Hepatocyte (in vitro differentiated cells): ENCODE results near the gene CTPS2. TPM values are rescaled to one million over a fixed set of nuclear protein-coding genes. Genes with fewer than 3 reads are reported as not detected.

Experiments used
- DNase-seq: peaks from one replicate; pipeline ENCODE4 v3.0.0-alpha.2; 2016; ENCODE audit warnings: low spot score
- H2AFZ ChIP-seq: fragments of 200-600 bp; sonication (generic); 2 replicates; pipeline ENCODE4 v1.6.0; 2016; ENCODE audit warnings: antibody characterized with exemption, mild to moderate bottlenecking
- H3K27ac ChIP-seq: fragments of 200-600 bp; sonication (generic); 2 replicates; pipeline ENCODE4 v1.5.1; 2016; ENCODE audit warnings: mild to moderate bottlenecking
- H3K27me3 ChIP-seq: fragments of 200-600 bp; sonication (generic); 2 replicates; pipeline ENCODE4 v1.6.1; 2016
- H3K36me3 ChIP-seq: fragments of 200-600 bp; sonication (generic); replicated peaks from 2 replicates; pipeline ENCODE4 v1.5.1; 2016; ENCODE audit warnings: low read depth; ENCODE audit not compliant: insufficient read depth
- H3K4me1 ChIP-seq: fragments of 200-600 bp; sonication (generic); 2 replicates; pipeline ENCODE4 v1.5.1; 2016; ENCODE audit warnings: mild to moderate bottlenecking, moderate library complexity; ENCODE audit not compliant: insufficient read depth
- H3K4me2 ChIP-seq: fragments of 200-600 bp; sonication (generic); 2 replicates; pipeline ENCODE4 v1.6.0; 2016
- H3K4me3 ChIP-seq: fragments of 200-600 bp; sonication (generic); 2 replicates; pipeline ENCODE4 v1.5.1; 2016; ENCODE audit warnings: mild to moderate bottlenecking
- H3K79me2 ChIP-seq: fragments of 200-600 bp; sonication (generic); 2 replicates; pipeline ENCODE4 v1.6.0; 2017; ENCODE audit warnings: mild to moderate bottlenecking
- H3K9me2 ChIP-seq: fragments of 200-600 bp; sonication (generic); replicated peaks from 2 replicates; pipeline ENCODE4 v1.6.0; 2017; ENCODE audit warnings: mild to moderate bottlenecking; ENCODE audit not compliant: insufficient read depth
- H3K9me3 ChIP-seq: fragments of 200-600 bp; sonication (generic); 2 replicates; pipeline ENCODE4 v1.5.1; 2016; ENCODE audit warnings: low read depth, mild to moderate bottlenecking
- H4K20me1 ChIP-seq: fragments of 200-600 bp; sonication (generic); 2 replicates; pipeline ENCODE4 v1.6.0; 2016; ENCODE audit warnings: mild to moderate bottlenecking; ENCODE audit not compliant: insufficient read depth, poor library complexity, severe bottlenecking
- EZH2 ChIP-seq: fragments of 200-600 bp; sonication (generic); IDR thresholded peaks from 2 replicates; pipeline ENCODE4 v1.6.1; 2016; ENCODE audit warnings: antibody characterized with exemption, mild to moderate bottlenecking, borderline replicate concordance
- EZH2phosphoT487 ChIP-seq: fragments of 200-600 bp; sonication (generic); IDR thresholded peaks from one replicate; pipeline ENCODE4 v1.6.1; 2018; ENCODE audit warnings: antibody characterized with exemption, mild to moderate bottlenecking, low read depth, moderate library complexity; ENCODE audit not compliant: unreplicated experiment, severe bottlenecking
- WGBS: methylation state at CpG from one replicate; pipeline ENCODE4 v1.1.6; 2016; ENCODE audit warnings: low lambda C conversion rate; ENCODE audit errors: missing lambda C conversion rate; 5-methylcytosine and 5-hydroxymethylcytosine counted together
- polyA plus RNA-seq: library from polyadenylated mRNA; unstranded; fragments of >200 nt; fragmentation: Nextera tagmentation; extraction: Ambion mirVana; gene quantifications from 2 replicates; pipeline ENCODE4 v1.2.1, GENCODE V29; 2016
- total RNA-seq: library from RNA; depleted of rRNA; stranded (reverse); fragments of >200 nt; gene quantifications from 2 replicates; pipeline ENCODE4 v1.2.3, GENCODE V29; 2014
- TF ChIP-seq, protein P1 (sequence below): fragments of 200-600 bp; sonication (generic); IDR thresholded peaks from 2 replicates; pipeline ENCODE4 v1.5.1; 2016; ENCODE audit warnings: antibody characterized with exemption, mild to moderate bottlenecking; ENCODE audit not compliant: poor library complexity

Gene CTPS2
- total and polyA plus RNA-seq, 2 experiments from 2014 or later = 26.2 to 55.7 TPM

DNA sequence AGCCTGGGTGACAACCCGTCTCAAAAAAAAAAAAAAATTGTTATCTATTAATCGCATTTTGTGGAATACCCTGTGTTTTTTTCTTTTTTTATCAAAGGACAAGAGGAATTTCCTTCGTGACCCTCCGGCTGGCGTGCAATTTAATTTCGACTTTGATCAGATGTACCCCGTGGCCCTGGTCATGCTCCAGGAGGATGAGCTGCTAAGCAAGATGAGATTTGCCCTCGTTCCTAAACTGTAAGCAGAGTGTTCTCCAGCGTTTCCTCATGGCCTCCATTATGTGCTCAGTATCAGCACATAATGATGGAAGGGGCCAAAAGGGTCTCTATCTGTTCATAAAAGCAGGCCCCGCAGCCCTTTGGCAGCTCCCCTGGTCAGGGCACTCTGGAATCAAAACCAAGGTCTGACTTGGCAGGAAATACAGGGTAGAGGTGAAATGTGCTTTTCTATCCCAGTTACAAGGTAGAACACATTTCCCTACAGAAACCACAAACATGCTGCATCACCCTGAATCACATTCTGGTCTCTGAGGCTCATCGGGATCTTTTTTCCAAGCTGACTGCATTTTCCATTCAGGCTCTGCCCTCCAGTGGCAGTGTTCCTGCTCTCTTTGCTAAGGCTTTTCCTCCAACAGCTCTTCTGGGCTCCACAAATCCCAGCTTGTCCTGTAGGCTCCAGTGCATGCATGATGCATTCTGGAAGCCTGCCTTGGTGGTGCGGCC lies 31.3 kb upstream of the CTPS2 start:
- Histone ChIP-seq H2AFZ (no peak overlapping the region), H3K27ac (no peak overlapping the region), H4K20me1 (no peaks in the 10 kb centered on the region), H3K4me3 (no peak overlapping the region), H3K36me3 (no peaks in the 10 kb centered on the region), H3K9me2 (no peaks in the 10 kb centered on the region), H3K4me2 (no peak overlapping the region), H3K79me2 (no peaks in the 10 kb centered on the region), H3K4me1 (no peaks in the 10 kb centered on the region), H3K9me3 (no peaks in the 10 kb centered on the region), H3K27me3 (no peaks in the 10 kb centered on the region)
- TF ChIP-seq EZH2phosphoT487 (no peak), EZH2 (no peak)
- TF ChIP-seq, protein P1, sequence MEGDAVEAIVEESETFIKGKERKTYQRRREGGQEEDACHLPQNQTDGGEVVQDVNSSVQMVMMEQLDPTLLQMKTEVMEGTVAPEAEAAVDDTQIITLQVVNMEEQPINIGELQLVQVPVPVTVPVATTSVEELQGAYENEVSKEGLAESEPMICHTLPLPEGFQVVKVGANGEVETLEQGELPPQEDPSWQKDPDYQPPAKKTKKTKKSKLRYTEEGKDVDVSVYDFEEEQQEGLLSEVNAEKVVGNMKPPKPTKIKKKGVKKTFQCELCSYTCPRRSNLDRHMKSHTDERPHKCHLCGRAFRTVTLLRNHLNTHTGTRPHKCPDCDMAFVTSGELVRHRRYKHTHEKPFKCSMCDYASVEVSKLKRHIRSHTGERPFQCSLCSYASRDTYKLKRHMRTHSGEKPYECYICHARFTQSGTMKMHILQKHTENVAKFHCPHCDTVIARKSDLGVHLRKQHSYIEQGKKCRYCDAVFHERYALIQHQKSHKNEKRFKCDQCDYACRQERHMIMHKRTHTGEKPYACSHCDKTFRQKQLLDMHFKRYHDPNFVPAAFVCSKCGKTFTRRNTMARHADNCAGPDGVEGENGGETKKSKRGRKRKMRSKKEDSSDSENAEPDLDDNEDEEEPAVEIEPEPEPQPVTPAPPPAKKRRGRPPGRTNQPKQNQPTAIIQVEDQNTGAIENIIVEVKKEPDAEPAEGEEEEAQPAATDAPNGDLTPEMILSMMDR = no peak
- no peak for DNase-seq
- WGBS = 93% methylated on average over 12 of the region's 12 CpGs

DNA sequence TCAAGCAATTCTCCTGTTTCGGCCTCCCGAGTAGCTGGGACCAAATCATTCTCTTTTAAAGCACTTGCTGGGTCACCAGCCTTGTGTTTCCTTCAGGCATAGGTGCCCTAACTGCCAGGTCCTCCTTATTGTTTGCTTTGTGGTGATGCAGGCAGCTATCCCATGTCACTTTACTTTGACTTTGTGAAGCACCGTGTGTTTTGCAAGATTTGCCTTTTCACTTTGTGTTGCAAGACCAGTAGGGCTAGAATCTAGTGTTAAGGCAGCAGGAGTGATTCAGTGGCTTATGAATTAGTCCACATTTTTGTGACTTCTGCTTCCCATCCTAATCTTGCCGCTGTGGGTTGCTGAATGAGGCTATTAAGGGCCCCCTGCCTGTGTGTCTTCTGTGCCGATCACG lies 27.1 kb upstream of the CTPS2 start:
- TF ChIP-seq, protein P1 = no peak
- TF ChIP-seq EZH2phosphoT487 (no peak), EZH2 (no peak)
- Histone ChIP-seq H3K9me3 (no peaks in the 10 kb centered on the region), H3K4me2 (no peak overlapping the region), H3K4me1 (no peaks in the 10 kb centered on the region), H3K9me2 (no peaks in the 10 kb centered on the region), H2AFZ (no peak overlapping the region), H3K27ac (no peak overlapping the region), H3K4me3 (no peak overlapping the region), H3K36me3 (no peaks in the 10 kb centered on the region), H4K20me1 (no peaks in the 10 kb centered on the region), H3K27me3 (no peaks in the 10 kb centered on the region), H3K79me2 (peaks cover 3% of the 10 kb centered on the region)
- no peak for DNase-seq
- 64% methylated on average over 6 of the region's 6 CpGs for WGBS

DNA sequence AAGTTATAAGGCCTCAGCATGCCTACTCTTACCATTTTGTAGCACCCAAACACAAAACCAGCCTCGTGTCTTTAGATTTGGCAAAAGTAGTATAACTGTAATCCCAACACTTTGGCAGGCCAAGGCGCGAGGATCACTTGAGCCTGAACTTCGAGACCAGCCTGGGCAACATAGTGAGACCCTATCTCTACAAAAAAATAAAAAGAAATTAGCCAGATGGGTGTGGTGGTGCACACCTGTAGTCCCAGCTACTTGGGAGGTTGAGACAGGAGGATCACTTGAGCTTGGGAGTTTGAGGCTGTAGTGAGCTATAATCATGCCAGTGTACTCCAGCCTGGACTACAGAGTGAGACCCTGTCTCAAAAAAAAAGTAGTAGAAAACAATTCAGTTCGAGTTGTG lies 24.6 kb upstream of the CTPS2 start:
- Histone ChIP-seq H3K27me3 (no peaks in the 10 kb centered on the region), H3K4me3 (no peak overlapping the region), H3K9me2 (no peaks in the 10 kb centered on the region), H3K4me2 (no peak overlapping the region), H4K20me1 (peaks cover 9% of the 10 kb centered on the region), H3K79me2 (peaks cover 25% of the 10 kb centered on the region), H3K9me3 (no peaks in the 10 kb centered on the region), H3K36me3 (no peaks in the 10 kb centered on the region), H2AFZ (no peak overlapping the region), H3K27ac (no peak overlapping the region), H3K4me1 (no peaks in the 10 kb centered on the region)
- 92% methylated on average over 5 of the region's 5 CpGs for WGBS
- no peak for DNase-seq
- TF ChIP-seq, protein P1 = no peak
- TF ChIP-seq EZH2phosphoT487 (no peak), EZH2 (no peak)

DNA sequence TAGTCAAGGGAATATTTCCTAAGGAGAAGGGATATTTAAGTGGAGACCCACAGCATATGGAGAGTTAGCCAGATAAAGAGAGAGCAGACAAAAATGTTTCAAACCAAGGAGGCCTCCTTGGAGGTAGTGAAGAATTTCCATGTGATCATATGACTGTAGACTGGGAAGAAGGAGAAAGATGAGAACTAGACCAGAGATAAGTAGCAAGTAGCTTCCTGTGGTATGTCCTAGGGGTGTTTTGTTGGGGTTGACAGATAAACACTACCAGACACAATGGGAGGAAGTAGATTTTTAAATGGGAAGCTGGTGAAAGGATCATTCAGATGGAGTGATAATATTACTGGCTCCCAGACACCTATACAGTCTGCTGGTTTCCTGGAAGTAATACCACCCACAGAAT lies 20.5 kb upstream of the CTPS2 start:
- Histone ChIP-seq H3K9me2 (no peaks in the 10 kb centered on the region), H3K4me3 (no peak overlapping the region), H3K4me2 (no peak overlapping the region), H3K27ac (no peak overlapping the region), H2AFZ (no peak overlapping the region), H3K36me3 (no peaks in the 10 kb centered on the region), H3K4me1 (no peaks in the 10 kb centered on the region), H3K79me2 (peaks cover 65% of the 10 kb centered on the region), H4K20me1 (peaks cover 24% of the 10 kb centered on the region), H3K9me3 (peaks cover 3% of the 10 kb centered on the region), H3K27me3 (no peaks in the 10 kb centered on the region)
- TF ChIP-seq, protein P1 = no peak
- TF ChIP-seq EZH2 = no peak
- no peak for TF ChIP-seq EZH2phosphoT487
- DNase-seq = no peak
